Measurements from ENCODE around the gene CEP70.
"Not testable (repeated sequence)": the region's sequence is repeated elsewhere in the genome, so short reads cannot be mapped to it uniquely, and the experiment has no call there.

DNA sequence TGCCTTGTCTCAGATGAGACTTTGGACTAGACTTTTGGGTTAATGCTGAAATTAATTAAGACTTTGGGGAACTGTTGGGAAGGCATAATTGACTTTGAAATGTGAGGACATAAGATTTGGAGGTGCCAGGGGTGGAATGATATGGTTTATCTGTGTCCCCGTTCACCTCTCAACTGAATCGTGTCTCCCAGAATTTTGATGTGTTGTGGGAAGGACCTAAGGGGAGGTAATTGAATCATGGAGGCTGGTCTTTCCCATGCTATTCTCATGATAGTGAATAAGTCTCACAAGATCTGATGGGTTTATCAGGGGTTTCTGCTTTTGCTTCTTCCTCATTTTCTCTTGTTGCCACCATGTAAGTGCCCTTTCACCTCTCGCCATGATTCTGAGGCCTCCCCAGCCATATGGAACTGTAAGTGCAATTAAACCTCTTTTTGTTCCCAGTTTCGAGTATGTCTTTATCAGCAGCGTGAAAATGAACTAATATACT, 10.1 kb upstream of the CEP70 start:
- TF ChIP-seq, protein P1, sequence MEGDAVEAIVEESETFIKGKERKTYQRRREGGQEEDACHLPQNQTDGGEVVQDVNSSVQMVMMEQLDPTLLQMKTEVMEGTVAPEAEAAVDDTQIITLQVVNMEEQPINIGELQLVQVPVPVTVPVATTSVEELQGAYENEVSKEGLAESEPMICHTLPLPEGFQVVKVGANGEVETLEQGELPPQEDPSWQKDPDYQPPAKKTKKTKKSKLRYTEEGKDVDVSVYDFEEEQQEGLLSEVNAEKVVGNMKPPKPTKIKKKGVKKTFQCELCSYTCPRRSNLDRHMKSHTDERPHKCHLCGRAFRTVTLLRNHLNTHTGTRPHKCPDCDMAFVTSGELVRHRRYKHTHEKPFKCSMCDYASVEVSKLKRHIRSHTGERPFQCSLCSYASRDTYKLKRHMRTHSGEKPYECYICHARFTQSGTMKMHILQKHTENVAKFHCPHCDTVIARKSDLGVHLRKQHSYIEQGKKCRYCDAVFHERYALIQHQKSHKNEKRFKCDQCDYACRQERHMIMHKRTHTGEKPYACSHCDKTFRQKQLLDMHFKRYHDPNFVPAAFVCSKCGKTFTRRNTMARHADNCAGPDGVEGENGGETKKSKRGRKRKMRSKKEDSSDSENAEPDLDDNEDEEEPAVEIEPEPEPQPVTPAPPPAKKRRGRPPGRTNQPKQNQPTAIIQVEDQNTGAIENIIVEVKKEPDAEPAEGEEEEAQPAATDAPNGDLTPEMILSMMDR (IDR thresholded peaks at IDR 0.05): not testable (repeated sequence)
- not testable (repeated sequence) for TF ChIP-seq POLR2A (IDR thresholded peaks at IDR 0.05)

All from body of pancreas (tissue), 4 donors.